Chondrocyte (in vitro differentiated cells): Measurements from ENCODE around the gene PSTPIP1. TPM values are rescaled to one million over a fixed set of nuclear protein-coding genes. Genes with fewer than 3 reads are reported as not detected.
A peak's percentile ranks its signal among the peaks of the same experiment; 100 is the strongest.

Experiments used
- DNase-seq: peaks from one replicate; pipeline ENCODE4 v3.0.0; 2021; ENCODE audit warnings: mixed read lengths, low spot score
- H3K27ac Mint-ChIP-seq: one replicate; pipeline ENCODE4 v1.8.0; 2021; ENCODE audit warnings: mild to moderate bottlenecking, moderate library complexity, mixed read lengths; ENCODE audit not compliant: unreplicated experiment
- H3K27me3 Mint-ChIP-seq: 2 replicates; pipeline ENCODE4 v1.8.0; 2021; ENCODE audit warnings: low read depth, mixed read lengths
- H3K36me3 Mint-ChIP-seq: 2 replicates; pipeline ENCODE4 v1.8.0; 2021; ENCODE audit warnings: low read depth, mixed read lengths
- H3K4me1 Mint-ChIP-seq: 2 replicates; pipeline ENCODE4 v1.8.0; 2021; ENCODE audit warnings: low read depth, mild to moderate bottlenecking, mixed read lengths
- H3K4me3 Mint-ChIP-seq: one replicate; pipeline ENCODE4 v1.8.0; 2021; ENCODE audit warnings: mild to moderate bottlenecking, moderate library complexity, mixed read lengths; ENCODE audit not compliant: unreplicated experiment
- H3K9me3 Mint-ChIP-seq: 2 replicates; pipeline ENCODE4 v1.8.0; 2021; ENCODE audit warnings: low read depth, mixed read lengths
- long read RNA-seq: library from polyadenylated mRNA; stranded (forward); transcript quantifications from one replicate; pipeline ENCODE4 v2.0.0, GENCODE V29; 2021
- total RNA-seq: library from RNA; stranded (reverse); gene quantifications from 3 replicates; pipeline ENCODE4 v1.2.1, GENCODE V29; 2021
- TF ChIP-seq, protein P1 (sequence below): fragments of 200-600 bp; sonication (generic); IDR thresholded peaks from 2 replicates; pipeline ENCODE4 v1.5.0; 2021; ENCODE audit warnings: antibody characterized with exemption, mild to moderate bottlenecking, moderate library complexity

The PSTPIP1 gene
- total RNA-seq: not detected in 3 replicates
- long read RNA-seq: 0 reads

DNA sequence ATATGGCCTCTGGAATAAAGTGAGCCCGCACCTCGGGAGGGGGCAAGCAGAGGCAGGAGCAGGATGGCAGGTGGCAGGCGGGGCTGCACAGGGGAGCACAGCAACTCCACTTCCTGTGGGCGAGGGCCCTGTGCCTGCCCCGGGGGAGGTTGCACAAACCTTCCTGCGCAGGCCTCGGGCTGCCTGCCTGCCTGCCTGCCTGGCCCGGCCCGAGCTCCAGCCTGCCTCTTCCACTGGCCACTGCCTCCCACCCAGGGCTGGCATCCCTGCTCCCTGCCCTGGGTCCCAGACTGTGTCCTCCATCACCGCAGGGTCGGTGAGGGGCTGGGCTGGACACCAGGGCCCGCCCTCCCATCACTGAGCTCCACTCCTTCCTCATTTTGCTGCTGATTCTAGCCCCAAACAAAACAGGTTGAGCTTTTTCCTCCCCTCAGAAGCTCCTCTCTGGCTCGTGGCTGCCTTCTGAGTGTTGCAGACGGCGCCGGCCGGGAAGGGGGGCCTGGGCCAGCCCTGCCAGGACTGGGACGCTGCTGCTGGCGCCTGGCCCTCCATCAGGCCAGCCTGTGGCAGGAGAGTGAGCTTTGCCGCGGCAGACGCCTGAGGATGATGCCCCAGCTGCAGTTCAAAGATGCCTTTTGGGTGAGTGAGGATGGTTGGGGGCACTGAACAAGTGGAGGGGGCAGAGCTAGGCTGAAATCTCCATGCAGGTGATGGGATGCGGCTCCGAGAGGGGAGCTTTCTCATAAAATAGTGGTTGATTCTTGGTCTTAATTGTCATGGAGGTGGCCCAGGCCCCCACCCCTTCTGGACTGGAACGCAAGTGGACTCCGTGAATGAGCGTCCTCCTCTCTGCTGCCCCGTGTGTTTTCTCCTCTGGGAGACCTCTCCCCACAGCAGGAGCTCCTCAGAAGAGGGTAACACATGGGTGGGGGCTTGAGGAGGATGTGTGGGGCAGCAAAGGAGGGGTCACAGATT, at the start of gene PSTPIP1:
TSS of gene PSTPIP1 (plus strand) at position 156 of the 975 bp plus-strand sequence. CDS start at position 604, 448 bp downstream.
- Mint-ChIP-seq H3K27me3 (no peaks in the 10 kb centered on the region), H3K27ac (no peak within 1 kb of the TSS)

DNA sequence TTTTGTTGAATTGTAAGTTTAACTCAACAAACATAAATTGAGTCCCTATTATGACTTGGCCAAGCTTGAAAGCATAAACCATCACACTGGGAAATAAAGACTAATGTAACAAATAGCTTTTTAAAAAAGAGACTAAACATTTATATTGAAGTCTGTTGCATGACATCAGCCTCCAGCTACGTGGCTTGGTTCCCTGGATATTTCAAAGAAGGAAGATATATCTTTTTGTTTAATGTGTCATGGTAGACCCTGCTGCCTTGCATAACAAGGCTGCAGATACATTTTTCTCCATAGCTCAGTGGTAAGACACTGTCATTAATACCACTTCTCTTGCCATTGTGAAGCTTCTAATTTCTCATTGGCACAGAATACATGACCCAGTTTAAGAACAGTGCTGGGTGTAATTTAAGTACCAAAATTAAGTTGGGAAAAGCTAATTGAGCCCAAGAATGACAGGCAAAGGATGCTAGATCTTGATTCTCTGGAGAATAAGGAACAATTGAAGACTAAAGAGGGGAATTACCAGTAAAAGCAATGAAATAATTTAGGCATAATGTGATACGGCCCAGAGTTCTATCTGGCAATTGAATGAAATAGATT, 49.3 kb upstream of the PSTPIP1 start:
- H3K36me3 Mint-ChIP-seq: peaks cover 22% of the 10 kb centered on the region
- no peak overlapping the region for H3K27ac Mint-ChIP-seq
- H3K27me3 Mint-ChIP-seq: no peaks in the 10 kb centered on the region
- TF ChIP-seq, protein P1, sequence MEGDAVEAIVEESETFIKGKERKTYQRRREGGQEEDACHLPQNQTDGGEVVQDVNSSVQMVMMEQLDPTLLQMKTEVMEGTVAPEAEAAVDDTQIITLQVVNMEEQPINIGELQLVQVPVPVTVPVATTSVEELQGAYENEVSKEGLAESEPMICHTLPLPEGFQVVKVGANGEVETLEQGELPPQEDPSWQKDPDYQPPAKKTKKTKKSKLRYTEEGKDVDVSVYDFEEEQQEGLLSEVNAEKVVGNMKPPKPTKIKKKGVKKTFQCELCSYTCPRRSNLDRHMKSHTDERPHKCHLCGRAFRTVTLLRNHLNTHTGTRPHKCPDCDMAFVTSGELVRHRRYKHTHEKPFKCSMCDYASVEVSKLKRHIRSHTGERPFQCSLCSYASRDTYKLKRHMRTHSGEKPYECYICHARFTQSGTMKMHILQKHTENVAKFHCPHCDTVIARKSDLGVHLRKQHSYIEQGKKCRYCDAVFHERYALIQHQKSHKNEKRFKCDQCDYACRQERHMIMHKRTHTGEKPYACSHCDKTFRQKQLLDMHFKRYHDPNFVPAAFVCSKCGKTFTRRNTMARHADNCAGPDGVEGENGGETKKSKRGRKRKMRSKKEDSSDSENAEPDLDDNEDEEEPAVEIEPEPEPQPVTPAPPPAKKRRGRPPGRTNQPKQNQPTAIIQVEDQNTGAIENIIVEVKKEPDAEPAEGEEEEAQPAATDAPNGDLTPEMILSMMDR: no peak
- H3K4me1 Mint-ChIP-seq: no peaks in the 10 kb centered on the region
- no peak for DNase-seq
- H3K9me3 Mint-ChIP-seq: no peaks in the 10 kb centered on the region
- no peak overlapping the region for H3K4me3 Mint-ChIP-seq

More for the DNA sequence above, at the start of gene PSTPIP1:
- Mint-ChIP-seq H3K9me3 (no peaks in the 10 kb centered on the region), H3K4me3 (no peak within 1 kb of the TSS), H3K36me3 (no peaks in the 10 kb centered on the region), H3K4me1 (no peaks in the 10 kb centered on the region)
- TF ChIP-seq, protein P1: no peak
- DNase-seq: peak; percentile 76

DNA sequence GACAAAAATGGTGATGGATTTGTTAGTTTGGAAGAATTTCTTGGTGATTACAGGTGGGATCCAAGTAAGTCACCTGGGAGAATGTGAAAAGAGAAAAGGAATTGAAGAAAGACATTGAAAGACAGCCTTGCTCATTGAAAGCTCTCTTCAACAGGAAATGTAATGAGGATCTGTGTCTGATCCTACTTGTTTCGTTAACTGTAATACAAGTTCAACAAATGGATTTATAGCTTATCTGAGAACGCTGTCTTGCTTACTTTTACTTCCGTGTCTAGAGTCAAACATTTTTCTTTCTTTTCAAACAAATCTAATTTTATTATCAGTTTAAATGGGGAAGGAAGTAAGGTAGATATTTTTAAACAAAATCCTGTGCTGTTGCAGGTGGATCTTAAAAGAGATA, 47.5 kb upstream of the PSTPIP1 start:
- no peak overlapping the region for H3K27ac Mint-ChIP-seq
- H3K9me3 Mint-ChIP-seq: no peaks in the 10 kb centered on the region
- DNase-seq: no peak
- H3K27me3 Mint-ChIP-seq: no peaks in the 10 kb centered on the region
- H3K4me3 Mint-ChIP-seq: no peak overlapping the region
- TF ChIP-seq, protein P1: no peak
- H3K36me3 Mint-ChIP-seq: peaks cover 25% of the 10 kb centered on the region
- H3K4me1 Mint-ChIP-seq: no peaks in the 10 kb centered on the region

DNA sequence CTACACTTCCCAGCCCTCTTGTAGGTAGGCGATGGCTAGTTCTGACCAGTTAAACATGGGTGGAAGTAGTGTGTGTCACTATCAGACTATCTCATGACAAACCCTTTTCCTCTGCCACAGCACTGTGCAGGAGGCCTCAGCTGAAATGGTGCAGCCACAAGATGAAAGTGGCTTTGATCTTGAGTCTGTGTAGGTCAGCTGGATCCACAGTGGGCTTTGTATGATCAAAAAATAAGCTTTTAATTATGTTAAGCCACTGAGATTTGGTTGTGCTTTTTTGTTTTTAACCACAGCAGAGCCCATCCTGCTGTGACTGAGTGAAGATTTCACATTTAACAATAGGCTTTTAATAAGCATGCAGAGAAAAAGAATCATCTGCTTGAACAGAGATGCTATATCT, 43.7 kb upstream of the PSTPIP1 start:
- DNase-seq: no peak
- Mint-ChIP-seq H3K4me1 (no peaks in the 10 kb centered on the region), H3K9me3 (no peaks in the 10 kb centered on the region), H3K27me3 (no peaks in the 10 kb centered on the region), H3K36me3 (peaks cover 13% of the 10 kb centered on the region), H3K27ac (no peak overlapping the region), H3K4me3 (no peak overlapping the region)
- TF ChIP-seq, protein P1: no peak

DNA sequence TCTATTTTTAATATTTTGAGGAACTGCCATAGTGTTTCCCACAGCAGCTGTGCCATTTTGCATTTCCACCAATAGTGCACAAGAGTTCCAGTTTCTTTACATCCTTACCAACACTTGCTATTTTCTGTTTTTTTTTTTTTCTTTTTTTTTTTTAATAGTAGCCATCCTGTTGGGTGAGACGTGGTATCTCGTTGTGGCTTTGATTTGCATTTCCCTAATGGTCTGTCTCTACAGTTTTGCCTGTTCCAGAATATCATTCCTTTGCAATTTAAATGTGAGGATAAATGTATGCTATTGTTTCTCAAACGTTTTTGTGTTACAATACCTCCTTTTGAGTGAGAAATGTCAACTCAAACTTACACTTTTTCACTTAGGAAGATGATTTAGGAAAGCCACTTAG, 41.0 kb upstream of the PSTPIP1 start:
- no peaks in the 10 kb centered on the region for H3K27me3 Mint-ChIP-seq

More for the DNA sequence above, 41.0 kb upstream of the PSTPIP1 start:
- no peak overlapping the region for H3K4me3 Mint-ChIP-seq
- no peak for DNase-seq
- H3K36me3 Mint-ChIP-seq: peaks cover 5% of the 10 kb centered on the region
- no peaks in the 10 kb centered on the region for H3K4me1 Mint-ChIP-seq
- H3K9me3 Mint-ChIP-seq: no peaks in the 10 kb centered on the region
- H3K27ac Mint-ChIP-seq: no peak overlapping the region
- TF ChIP-seq, protein P1: no peak
